Measurements from ENCODE around the gene GOLGB1.
"Not testable (repeated sequence)": the region's sequence is repeated elsewhere in the genome, so short reads cannot be mapped to it uniquely, and the experiment has no call there.

The GOLGB1 gene, protein sequence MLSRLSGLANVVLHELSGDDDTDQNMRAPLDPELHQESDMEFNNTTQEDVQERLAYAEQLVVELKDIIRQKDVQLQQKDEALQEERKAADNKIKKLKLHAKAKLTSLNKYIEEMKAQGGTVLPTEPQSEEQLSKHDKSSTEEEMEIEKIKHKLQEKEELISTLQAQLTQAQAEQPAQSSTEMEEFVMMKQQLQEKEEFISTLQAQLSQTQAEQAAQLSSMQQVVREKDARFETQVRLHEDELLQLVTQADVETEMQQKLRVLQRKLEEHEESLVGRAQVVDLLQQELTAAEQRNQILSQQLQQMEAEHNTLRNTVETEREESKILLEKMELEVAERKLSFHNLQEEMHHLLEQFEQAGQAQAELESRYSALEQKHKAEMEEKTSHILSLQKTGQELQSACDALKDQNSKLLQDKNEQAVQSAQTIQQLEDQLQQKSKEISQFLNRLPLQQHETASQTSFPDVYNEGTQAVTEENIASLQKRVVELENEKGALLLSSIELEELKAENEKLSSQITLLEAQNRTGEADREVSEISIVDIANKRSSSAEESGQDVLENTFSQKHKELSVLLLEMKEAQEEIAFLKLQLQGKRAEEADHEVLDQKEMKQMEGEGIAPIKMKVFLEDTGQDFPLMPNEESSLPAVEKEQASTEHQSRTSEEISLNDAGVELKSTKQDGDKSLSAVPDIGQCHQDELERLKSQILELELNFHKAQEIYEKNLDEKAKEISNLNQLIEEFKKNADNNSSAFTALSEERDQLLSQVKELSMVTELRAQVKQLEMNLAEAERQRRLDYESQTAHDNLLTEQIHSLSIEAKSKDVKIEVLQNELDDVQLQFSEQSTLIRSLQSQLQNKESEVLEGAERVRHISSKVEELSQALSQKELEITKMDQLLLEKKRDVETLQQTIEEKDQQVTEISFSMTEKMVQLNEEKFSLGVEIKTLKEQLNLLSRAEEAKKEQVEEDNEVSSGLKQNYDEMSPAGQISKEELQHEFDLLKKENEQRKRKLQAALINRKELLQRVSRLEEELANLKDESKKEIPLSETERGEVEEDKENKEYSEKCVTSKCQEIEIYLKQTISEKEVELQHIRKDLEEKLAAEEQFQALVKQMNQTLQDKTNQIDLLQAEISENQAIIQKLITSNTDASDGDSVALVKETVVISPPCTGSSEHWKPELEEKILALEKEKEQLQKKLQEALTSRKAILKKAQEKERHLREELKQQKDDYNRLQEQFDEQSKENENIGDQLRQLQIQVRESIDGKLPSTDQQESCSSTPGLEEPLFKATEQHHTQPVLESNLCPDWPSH (N-terminal part only)

DNA sequence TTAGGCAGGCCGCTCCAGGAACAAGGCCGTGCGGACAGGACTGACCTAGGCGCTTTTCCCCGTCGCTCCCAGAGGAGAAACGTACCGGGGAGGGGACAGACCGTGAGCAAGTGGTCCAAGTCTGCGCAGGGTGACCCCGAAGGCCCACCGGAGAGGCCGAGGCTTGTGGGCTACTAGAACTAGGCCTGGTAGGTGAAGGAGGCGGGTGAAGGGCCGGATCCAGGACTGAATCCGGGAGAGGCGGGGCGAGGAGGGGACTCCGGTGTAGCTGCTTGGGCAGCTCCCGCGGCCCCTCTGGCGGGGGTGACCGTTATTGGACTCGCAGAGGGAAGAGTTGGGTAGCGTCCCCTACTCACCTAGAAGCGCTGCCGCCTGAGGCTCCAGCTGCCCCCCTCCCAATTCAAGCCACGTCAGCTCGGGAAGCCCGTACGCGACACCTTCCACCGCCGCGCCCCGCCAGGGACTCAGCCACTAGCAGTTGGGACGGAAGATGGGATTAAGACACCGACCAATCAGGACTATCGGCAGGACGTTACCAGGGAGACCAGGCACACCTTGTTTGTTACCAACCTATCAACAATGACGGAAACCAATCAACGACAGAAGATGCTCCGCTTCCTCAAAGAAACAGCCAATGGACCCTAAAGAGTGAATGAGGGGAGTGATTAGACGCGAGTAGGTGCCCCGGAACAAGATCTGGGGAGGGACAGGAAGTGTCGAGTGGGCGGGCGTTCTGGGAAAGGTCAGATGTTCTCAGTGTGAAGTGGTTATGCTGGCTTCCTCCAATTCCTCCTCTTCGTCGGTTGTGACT lies at the start of gene GOLGB1:
Gene GOLGB1, minus strand, starts transcription at position 466 of the 811 bp plus-strand sequence. CDS start 18,770 bp downstream, outside the sequence.
- no peaks in the 10 kb centered on the region for H3K36me3 ChIP-seq (ENCODE audit: insufficient read depth, low read length)
- H3K4me3 ChIP-seq (ENCODE audit: low read depth, low read length) = peak within 1 kb of the TSS; percentile 99
- H3K79me2 ChIP-seq (ENCODE audit: control insufficient read depth, insufficient read depth, low read length, unreplicated experiment) = peaks cover 48% of the 10 kb centered on the region
- peaks cover 8% of the 10 kb centered on the region for H3K4me1 ChIP-seq (ENCODE audit: control insufficient read depth, insufficient read depth, low read length, unreplicated experiment)
- no peaks in the 10 kb centered on the region for H3K27me3 ChIP-seq (ENCODE audit: insufficient read depth, low read length)
- H2AFZ ChIP-seq (ENCODE audit: low read length, unreplicated experiment) = peak within 1 kb of the TSS; percentile 89
- peak within 1 kb of the TSS; percentile 81 for H3K27ac ChIP-seq (ENCODE audit: low read depth, low read length)

DNA sequence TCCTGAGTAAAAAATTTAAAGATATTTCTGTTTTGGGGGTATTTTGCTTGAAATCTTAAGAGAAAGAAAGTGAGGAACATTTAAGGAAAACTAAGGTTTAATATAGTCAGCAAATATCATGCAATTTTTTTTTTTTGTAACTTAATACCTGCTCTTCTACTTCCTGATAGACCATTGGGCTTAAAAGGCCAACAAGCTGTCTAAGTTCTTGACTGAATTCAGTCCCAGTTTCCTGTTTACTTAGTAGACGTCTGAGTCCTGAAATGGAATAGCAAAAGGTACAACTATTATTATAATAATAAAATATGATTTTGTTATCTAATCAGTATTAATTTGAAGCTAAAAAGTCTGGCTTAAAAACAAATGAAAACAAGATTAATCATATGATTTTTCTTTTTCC lies 47.4 kb upstream of the GOLGB1 start:
- no peaks in the 10 kb centered on the region for H3K4me1 ChIP-seq (ENCODE audit: control insufficient read depth, insufficient read depth, low read length, unreplicated experiment)
- H3K27me3 ChIP-seq (ENCODE audit: insufficient read depth, low read length) = no peaks in the 10 kb centered on the region
- H3K4me3 ChIP-seq (ENCODE audit: low read depth, low read length) = no peak overlapping the region
- H2AFZ ChIP-seq (ENCODE audit: low read length, unreplicated experiment) = no peak overlapping the region
- no peaks in the 10 kb centered on the region for H3K79me2 ChIP-seq (ENCODE audit: control insufficient read depth, insufficient read depth, low read length, unreplicated experiment)
- no peak overlapping the region for H3K27ac ChIP-seq (ENCODE audit: low read depth, low read length)
- peaks cover 3% of the 10 kb centered on the region; the same call in 1 of the 2 replicates for H3K36me3 ChIP-seq (ENCODE audit: insufficient read depth, low read length)

DNA sequence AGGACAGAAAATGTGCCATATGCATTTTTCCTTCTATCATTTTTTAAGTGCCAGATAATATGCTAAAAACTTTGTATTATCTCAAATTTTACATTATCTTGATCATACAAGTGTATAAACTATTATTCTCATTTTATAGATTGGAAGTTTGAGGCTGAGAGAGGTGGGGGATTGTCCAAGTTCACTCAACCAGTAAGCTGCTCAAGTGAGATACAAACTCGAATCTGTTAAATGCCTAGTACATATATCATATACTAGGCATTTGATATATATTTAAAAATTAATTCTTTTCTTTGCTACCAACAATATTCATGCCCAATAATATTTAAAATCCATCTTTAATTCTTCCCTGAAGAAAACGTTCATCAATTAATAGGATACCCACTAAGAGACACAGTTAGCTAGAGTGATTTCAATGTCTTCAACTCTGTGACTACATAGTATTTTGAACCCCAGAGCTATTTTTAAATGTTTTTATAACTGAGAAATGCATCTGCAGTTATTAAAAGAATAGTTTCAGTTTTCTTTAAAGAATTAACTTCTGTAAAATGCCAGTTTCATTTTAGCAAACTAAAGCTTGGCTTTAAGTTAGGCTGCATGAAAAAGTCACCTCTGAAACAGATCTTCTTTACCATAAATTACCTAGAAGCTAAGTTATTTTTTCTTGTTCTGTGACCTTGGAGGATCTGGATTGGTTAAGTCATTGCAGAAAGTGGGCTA lies 44.9 kb upstream of the GOLGB1 start:
- H2AFZ ChIP-seq (ENCODE audit: low read length, unreplicated experiment) = no peak overlapping the region
- no peaks in the 10 kb centered on the region for H3K4me1 ChIP-seq (ENCODE audit: control insufficient read depth, insufficient read depth, low read length, unreplicated experiment)
- peaks cover 3% of the 10 kb centered on the region; the same call in 1 of the 2 replicates for H3K36me3 ChIP-seq (ENCODE audit: insufficient read depth, low read length)
- H3K27ac ChIP-seq (ENCODE audit: low read depth, low read length) = no peak overlapping the region
- no peaks in the 10 kb centered on the region for H3K27me3 ChIP-seq (ENCODE audit: insufficient read depth, low read length)
- H3K79me2 ChIP-seq (ENCODE audit: control insufficient read depth, insufficient read depth, low read length, unreplicated experiment) = no peaks in the 10 kb centered on the region
- H3K4me3 ChIP-seq (ENCODE audit: low read depth, low read length) = no peak overlapping the region

DNA sequence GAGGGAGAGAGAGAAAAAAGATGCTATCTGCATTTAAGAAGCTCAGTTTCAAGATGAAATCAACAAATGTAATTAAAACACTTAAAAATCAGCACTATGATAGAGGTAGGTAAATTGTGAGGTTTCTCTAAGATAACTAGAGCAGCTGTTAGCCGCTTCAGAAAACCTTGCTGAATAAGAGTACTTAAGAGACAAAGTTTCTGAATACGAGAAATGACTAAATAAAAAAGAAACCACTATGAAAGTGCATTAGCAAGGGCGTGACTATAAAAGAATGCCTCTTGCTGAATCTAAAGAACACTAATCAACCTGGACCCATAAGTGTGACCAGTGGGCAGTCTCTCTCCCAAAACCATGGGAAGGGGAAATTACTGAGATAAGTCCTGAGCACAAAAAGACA lies 43.5 kb upstream of the GOLGB1 start:
- no peak overlapping the region for H2AFZ ChIP-seq (ENCODE audit: low read length, unreplicated experiment)
- H3K4me3 ChIP-seq (ENCODE audit: low read depth, low read length) = no peak overlapping the region
- no peaks in the 10 kb centered on the region for H3K27me3 ChIP-seq (ENCODE audit: insufficient read depth, low read length)
- no peaks in the 10 kb centered on the region for H3K4me1 ChIP-seq (ENCODE audit: control insufficient read depth, insufficient read depth, low read length, unreplicated experiment)
- no peak overlapping the region for H3K27ac ChIP-seq (ENCODE audit: low read depth, low read length)
- no peaks in the 10 kb centered on the region for H3K79me2 ChIP-seq (ENCODE audit: control insufficient read depth, insufficient read depth, low read length, unreplicated experiment)
- H3K36me3 ChIP-seq (ENCODE audit: insufficient read depth, low read length) = peaks cover 3% of the 10 kb centered on the region; the same call in 1 of the 2 replicates

GRCh38 chr3:121786485-121786884 lies 36.9 kb upstream of the GOLGB1 start:
- H3K4me1 ChIP-seq (ENCODE audit: control insufficient read depth, insufficient read depth, low read length, unreplicated experiment) = no peaks in the 10 kb centered on the region
- peak overlapping the region; percentile 67 for H3K27ac ChIP-seq (ENCODE audit: low read depth, low read length)
- peak overlapping the region; percentile 43 for H2AFZ ChIP-seq (ENCODE audit: low read length, unreplicated experiment)
- no peak overlapping the region for H3K4me3 ChIP-seq (ENCODE audit: low read depth, low read length)
- no peaks in the 10 kb centered on the region for H3K79me2 ChIP-seq (ENCODE audit: control insufficient read depth, insufficient read depth, low read length, unreplicated experiment)
- H3K27me3 ChIP-seq (ENCODE audit: insufficient read depth, low read length) = no peaks in the 10 kb centered on the region
- H3K36me3 ChIP-seq (ENCODE audit: insufficient read depth, low read length) = no peaks in the 10 kb centered on the region; the same call in 1 of the 2 replicates

DNA sequence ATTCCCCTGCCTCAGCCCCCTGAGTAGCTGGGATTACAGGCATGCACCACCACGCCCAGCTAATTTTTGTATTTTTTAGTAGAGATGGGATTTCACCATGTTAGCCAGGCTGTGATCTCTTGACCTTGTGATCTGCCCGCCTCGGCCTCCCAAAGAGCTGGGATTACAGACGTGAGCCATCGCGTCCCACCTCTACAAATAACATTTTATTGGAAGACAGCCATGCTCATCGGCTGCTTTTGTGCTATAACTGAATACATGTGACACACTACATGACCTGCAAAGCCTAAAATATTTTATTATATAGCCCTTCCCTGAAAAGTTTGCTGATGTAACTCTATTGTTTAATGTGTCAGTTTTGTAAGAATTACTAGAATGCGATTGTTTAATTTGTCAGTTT lies 33.2 kb upstream of the GOLGB1 start:
- not testable (repeated sequence) for H3K79me2 ChIP-seq (ENCODE audit: control insufficient read depth, insufficient read depth, low read length, unreplicated experiment); H3K27ac ChIP-seq (ENCODE audit: low read depth, low read length); H3K4me3 ChIP-seq (ENCODE audit: low read depth, low read length); H3K27me3 ChIP-seq (ENCODE audit: insufficient read depth, low read length); H3K36me3 ChIP-seq (ENCODE audit: insufficient read depth, low read length); H2AFZ ChIP-seq (ENCODE audit: low read length, unreplicated experiment); H3K4me1 ChIP-seq (ENCODE audit: control insufficient read depth, insufficient read depth, low read length, unreplicated experiment)

DNA sequence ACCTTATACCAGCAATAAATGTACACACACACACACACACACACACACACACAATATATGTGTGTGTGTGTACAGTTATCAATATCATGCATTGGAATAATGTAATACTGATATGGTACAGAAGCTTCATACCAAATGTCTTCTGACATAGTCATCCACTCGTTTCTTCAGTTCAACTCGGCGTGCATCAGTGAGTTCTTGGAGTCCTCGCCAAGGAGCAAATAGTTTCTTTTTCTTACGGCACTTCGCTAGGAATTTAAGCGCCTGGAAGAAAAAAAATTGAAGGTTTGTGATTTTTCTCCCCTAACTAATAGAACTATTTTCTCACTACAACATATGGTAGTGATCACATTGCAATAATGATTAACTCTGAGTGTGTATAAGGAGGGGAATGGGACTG lies 32.1 kb upstream of the GOLGB1 start:
- peaks cover 17% of the 10 kb centered on the region for H3K36me3 ChIP-seq (ENCODE audit: insufficient read depth, low read length)

DNA sequence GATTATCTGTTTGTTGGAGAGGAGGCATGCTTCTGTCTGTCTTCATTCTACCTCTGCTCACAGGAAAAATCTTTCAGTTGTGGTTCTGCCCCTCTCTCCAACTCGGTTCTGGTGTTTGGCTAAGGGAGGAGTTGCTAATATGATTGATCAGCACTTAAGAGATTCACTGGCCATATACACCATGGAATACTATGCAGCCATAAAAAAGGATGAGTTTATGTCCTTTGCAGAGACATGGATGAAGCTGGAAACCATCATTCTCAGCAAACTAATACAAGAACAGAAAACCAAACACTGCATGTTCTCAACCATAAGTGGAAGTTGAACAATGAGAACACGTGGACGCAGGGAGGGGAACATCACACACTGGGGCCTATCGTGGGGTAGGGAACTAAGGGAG lies 25.6 kb upstream of the GOLGB1 start:
- H3K4me3 ChIP-seq (ENCODE audit: low read depth, low read length); H3K79me2 ChIP-seq (ENCODE audit: control insufficient read depth, insufficient read depth, low read length, unreplicated experiment); H2AFZ ChIP-seq (ENCODE audit: low read length, unreplicated experiment); H3K27ac ChIP-seq (ENCODE audit: low read depth, low read length); H3K4me1 ChIP-seq (ENCODE audit: control insufficient read depth, insufficient read depth, low read length, unreplicated experiment); H3K27me3 ChIP-seq (ENCODE audit: insufficient read depth, low read length): not testable (repeated sequence)
- H3K36me3 ChIP-seq (ENCODE audit: insufficient read depth, low read length) = peaks cover 24% of the 10 kb centered on the region

More for the DNA sequence above, 32.1 kb upstream of the GOLGB1 start:
- Histone ChIP-seq H3K4me3 (ENCODE audit: low read depth, low read length) (no peak overlapping the region), H3K27ac (ENCODE audit: low read depth, low read length) (no peak overlapping the region), H3K27me3 (ENCODE audit: insufficient read depth, low read length) (no peaks in the 10 kb centered on the region), H2AFZ (ENCODE audit: low read length, unreplicated experiment) (no peak overlapping the region), H3K79me2 (ENCODE audit: control insufficient read depth, insufficient read depth, low read length, unreplicated experiment) (no peaks in the 10 kb centered on the region), H3K4me1 (ENCODE audit: control insufficient read depth, insufficient read depth, low read length, unreplicated experiment) (no peaks in the 10 kb centered on the region)

GRCh38 chr3:121769246-121769645 lies 19.7 kb upstream of the GOLGB1 start:
- H3K27me3 ChIP-seq (ENCODE audit: insufficient read depth, low read length) = no peaks in the 10 kb centered on the region
- peaks cover 14% of the 10 kb centered on the region for H3K36me3 ChIP-seq (ENCODE audit: insufficient read depth, low read length)
- H3K79me2 ChIP-seq (ENCODE audit: control insufficient read depth, insufficient read depth, low read length, unreplicated experiment) = no peaks in the 10 kb centered on the region
- no peak overlapping the region for H3K27ac ChIP-seq (ENCODE audit: low read depth, low read length)
- H2AFZ ChIP-seq (ENCODE audit: low read length, unreplicated experiment) = no peak overlapping the region
- no peaks in the 10 kb centered on the region for H3K4me1 ChIP-seq (ENCODE audit: control insufficient read depth, insufficient read depth, low read length, unreplicated experiment)
- no peak overlapping the region for H3K4me3 ChIP-seq (ENCODE audit: low read depth, low read length)
